ENCODE results near the gene TTC9C.

GRCh38 chr11:62757846-62758788, 29.8 kb downstream of the TTC9C start:
- TF ChIP-seq MAX (IDR thresholded peaks at IDR 0.05) (no peak), CTCF (IDR thresholded peaks at IDR 0.05 in 2 of 3, conservative IDR thresholded peaks at IDR 0.05 in 1 of 3; ENCODE audit: borderline replicate concordance in 1 of 3, insufficient read depth in 1 of 3, low read depth in 2 of 3, low read length in 2 of 3) (no peak), RAD21 (IDR thresholded peaks at IDR 0.05; ENCODE audit: low read depth) (no peak), CBX3 (IDR thresholded peaks at IDR 0.05; ENCODE audit: low read depth) (no peak), YY1 (IDR thresholded peaks at IDR 0.05; ENCODE audit: extremely low read depth, insufficient replicate concordance, low read depth, low read length) (no peak), SIN3A (IDR thresholded peaks at IDR 0.05; ENCODE audit: low read depth) (no peak)

Data from HCT116 (cell line).